Karpas-422 (cell line): Measurements from ENCODE around the gene YLPM1. TPM values are rescaled to one million over a fixed set of nuclear protein-coding genes. Genes with fewer than 3 reads are reported as not detected.
"Not testable (repeated sequence)": the region's sequence is repeated elsewhere in the genome, so short reads cannot be mapped to it uniquely, and the experiment has no call there.

Source experiments
- DNase-seq: peaks from one replicate; pipeline ENCODE4 v3.0.0-alpha.2; 2015
- H2AFZ ChIP-seq: fragments of 200-600 bp; sonication (generic); 2 replicates; pipeline ENCODE4 v1.6.1; 2014; ENCODE audit warnings: antibody characterized with exemption, low read length, mixed read lengths
- H3K27ac ChIP-seq: fragments of 200-600 bp; sonication (generic); 2 replicates; pipeline ENCODE4 v1.5.1; 2014; ENCODE audit warnings: mild to moderate bottlenecking, low read length, moderate library complexity
- H3K27me3 ChIP-seq: fragments of 200-600 bp; sonication (generic); 2 replicates; pipeline ENCODE4 v1.6.1; 2014; ENCODE audit warnings: low read length, mixed read lengths
- H3K36me3 ChIP-seq: fragments of 200-600 bp; sonication (generic); 2 replicates; pipeline ENCODE4 v1.6.1; 2014; ENCODE audit warnings: low read length, mixed read lengths; ENCODE audit not compliant: insufficient read depth
- H3K4me1 ChIP-seq: fragments of 200-600 bp; sonication (generic); 2 replicates; pipeline ENCODE4 v1.6.1; 2014; ENCODE audit warnings: mild to moderate bottlenecking, low read length, mixed read lengths
- H3K4me2 ChIP-seq: fragments of 200-600 bp; sonication (generic); 2 replicates; pipeline ENCODE4 v1.6.1; 2014; ENCODE audit warnings: low read length, low read depth, mild to moderate bottlenecking; ENCODE audit not compliant: poor library complexity, severe bottlenecking
- H3K4me3 ChIP-seq: fragments of 200-600 bp; sonication (generic); 2 replicates; pipeline ENCODE4 v1.5.1; 2014; ENCODE audit warnings: mild to moderate bottlenecking, antibody characterized with exemption, low read length, mixed read lengths
- H3K79me2 ChIP-seq: fragments of 200-600 bp; sonication (generic); 2 replicates; pipeline ENCODE4 v1.6.1; 2014; ENCODE audit warnings: mild to moderate bottlenecking, low read length, mixed read lengths
- H3K9ac ChIP-seq: fragments of 200-600 bp; sonication (generic); 2 replicates; pipeline ENCODE4 v1.6.0; 2014; ENCODE audit warnings: low read length
- H3K9me2 ChIP-seq: fragments of 200-600 bp; sonication (generic), shearing (Covaris generic); replicated peaks from 2 replicates; pipeline ENCODE4 v1.6.0; 2014; ENCODE audit warnings: mild to moderate bottlenecking, low read length, moderate library complexity; ENCODE audit not compliant: insufficient read depth
- H3K9me3 ChIP-seq: fragments of 300-700, 200-600 bp; sonication (generic); 2 replicates; pipeline ENCODE4 v1.6.1; 2014; ENCODE audit warnings: low read length, mixed read lengths
- H4K20me1 ChIP-seq: fragments of 200-600 bp; sonication (generic); 2 replicates; pipeline ENCODE4 v1.6.1; 2014; ENCODE audit warnings: mild to moderate bottlenecking, antibody characterized with exemption, low read length, low read depth; ENCODE audit not compliant: insufficient read depth
- total RNA-seq: library from RNA; depleted of rRNA; stranded (reverse); fragments of >200 nt; shearing (Covaris generic); gene quantifications from 2 replicates; pipeline ENCODE4 v1.2.3, GENCODE V29; 2014; ENCODE audit warnings: low replicate concordance

Gene YLPM1
- total RNA-seq, 1 experiment from 2014 or later: 159 TPM

DNA sequence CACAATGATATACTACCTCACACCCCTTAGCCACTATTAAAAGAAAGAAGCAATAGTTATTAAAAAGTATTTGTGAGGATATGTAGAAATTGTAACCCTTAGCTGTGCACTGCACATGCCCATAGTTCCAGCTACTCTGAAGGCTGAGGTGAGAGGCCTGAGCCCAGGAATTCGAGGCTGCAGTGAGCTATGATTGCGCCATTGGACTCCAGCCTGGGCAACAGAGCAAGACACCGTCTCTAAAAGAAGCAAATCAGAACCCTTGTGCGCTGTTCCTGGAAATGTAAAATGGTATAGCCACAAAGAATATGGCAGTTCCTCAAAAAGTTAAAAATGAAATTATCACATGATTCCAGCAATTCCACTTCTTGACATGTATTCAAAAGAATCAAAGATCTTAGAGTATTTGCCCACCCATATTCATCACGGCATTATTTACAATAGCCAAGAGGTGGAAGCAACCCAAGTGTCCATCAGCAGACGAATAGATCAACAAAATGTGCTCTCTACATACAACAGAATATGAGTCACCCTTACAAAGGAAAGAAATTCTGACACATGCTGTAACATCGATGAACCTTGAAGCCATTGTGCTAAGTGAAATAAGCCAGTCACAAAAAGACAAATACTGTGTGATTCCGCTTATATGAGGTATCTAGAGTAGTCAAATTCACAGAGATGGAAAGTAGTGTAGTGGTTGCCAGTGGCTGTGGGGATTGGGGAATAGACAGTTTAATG lies 23.7 kb upstream of the YLPM1 start:
- Histone ChIP-seq H3K27ac (no peak overlapping the region), H3K27me3 (no peaks in the 10 kb centered on the region), H3K4me1 (no peaks in the 10 kb centered on the region), H3K9me2 (no peaks in the 10 kb centered on the region), H3K4me3 (no peak overlapping the region), H2AFZ (no peak overlapping the region), H3K9ac (no peak overlapping the region), H3K9me3 (no peaks in the 10 kb centered on the region), H4K20me1 (no peaks in the 10 kb centered on the region), H3K36me3 (peaks cover 34% of the 10 kb centered on the region), H3K4me2 (no peak overlapping the region), H3K79me2 (no peaks in the 10 kb centered on the region)
- DNase-seq: no peak

DNA sequence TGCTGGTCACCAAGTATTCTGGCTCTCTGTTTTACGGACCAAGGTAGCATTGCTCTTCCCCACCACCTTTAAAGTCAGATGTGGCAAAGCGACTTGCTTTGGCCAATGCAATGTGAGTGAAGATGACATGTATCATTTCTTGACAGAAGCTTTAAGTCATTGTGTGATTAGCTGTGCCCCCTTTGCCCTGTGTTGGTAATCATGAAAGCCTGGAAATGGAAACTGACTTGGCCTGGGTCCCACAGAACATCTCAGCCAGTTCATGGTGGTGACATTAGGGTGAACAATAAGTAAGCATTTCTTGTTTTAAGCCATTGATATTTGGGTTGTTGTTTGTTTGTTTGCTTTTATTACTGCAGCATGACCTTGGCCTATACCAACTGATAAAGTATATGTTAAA lies 15.9 kb upstream of the YLPM1 start:
- H3K79me2 ChIP-seq: no peaks in the 10 kb centered on the region
- H3K4me1 ChIP-seq: no peaks in the 10 kb centered on the region
- peak; percentile 33 for DNase-seq
- H3K27ac ChIP-seq: no peak overlapping the region
- H2AFZ ChIP-seq: no peak overlapping the region
- H3K9me3 ChIP-seq: no peaks in the 10 kb centered on the region
- no peaks in the 10 kb centered on the region for H4K20me1 ChIP-seq
- no peak overlapping the region for H3K4me3 ChIP-seq
- no peak overlapping the region for H3K9ac ChIP-seq
- H3K9me2 ChIP-seq: no peaks in the 10 kb centered on the region
- no peaks in the 10 kb centered on the region for H3K27me3 ChIP-seq
- no peaks in the 10 kb centered on the region for H3K36me3 ChIP-seq
- H3K4me2 ChIP-seq: no peak overlapping the region

- H4K20me1 ChIP-seq: no peaks in the 10 kb centered on the region
Measured at GRCh38 chr14:74754157-74754556, 9.0 kb upstream of the YLPM1 start.

DNA sequence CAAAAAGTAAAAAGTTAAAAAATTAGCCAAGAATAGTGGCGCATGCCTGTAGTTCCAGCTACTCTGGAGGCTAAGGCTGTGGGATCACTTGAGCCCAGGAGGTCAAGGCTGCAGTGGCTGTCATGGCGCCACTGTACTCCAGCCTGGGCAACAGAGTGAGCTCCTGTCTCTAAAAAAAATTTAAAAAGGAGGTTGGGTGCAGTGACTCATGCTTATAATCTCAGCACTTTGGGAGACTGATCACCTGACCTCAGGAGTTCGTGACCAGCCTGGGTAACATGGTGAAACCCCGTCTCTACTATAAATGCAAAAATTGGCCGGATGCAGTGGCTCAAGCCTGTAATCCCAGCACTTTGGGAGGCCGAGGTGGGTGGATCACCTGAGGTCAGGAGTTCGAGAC lies 8.2 kb upstream of the YLPM1 start:
- peaks cover 8% of the 10 kb centered on the region; the same call in 1 of the 2 replicates for H3K9me3 ChIP-seq
- H3K36me3 ChIP-seq: no peaks in the 10 kb centered on the region
- H3K9me2 ChIP-seq: no peaks in the 10 kb centered on the region
- H3K4me3 ChIP-seq: no peak overlapping the region
- no peak overlapping the region for H2AFZ ChIP-seq
- H3K4me1 ChIP-seq: no peaks in the 10 kb centered on the region
- H3K27ac ChIP-seq: no peak overlapping the region
- no peaks in the 10 kb centered on the region for H3K79me2 ChIP-seq
- H3K27me3 ChIP-seq: no peaks in the 10 kb centered on the region
- H3K9ac ChIP-seq: no peak overlapping the region
- no peaks in the 10 kb centered on the region for H4K20me1 ChIP-seq
- DNase-seq: peak; percentile 34
- no peak overlapping the region for H3K4me2 ChIP-seq

More at GRCh38 chr14:74754157-74754556, 9.0 kb upstream of the YLPM1 start:
- Histone ChIP-seq H3K9me3 (peaks cover 8% of the 10 kb centered on the region; the same call in 1 of the 2 replicates), H3K4me3 (no peak overlapping the region), H3K27me3 (no peaks in the 10 kb centered on the region), H3K9me2 (no peaks in the 10 kb centered on the region), H3K79me2 (no peaks in the 10 kb centered on the region), H3K27ac (no peak overlapping the region), H3K4me2 (no peak overlapping the region), H3K36me3 (no peaks in the 10 kb centered on the region), H3K4me1 (no peaks in the 10 kb centered on the region), H3K9ac (no peak overlapping the region), H2AFZ (no peak overlapping the region)
- peak; percentile 35 for DNase-seq

GRCh38 chr14:74756326-74756725 lies 6.8 kb upstream of the YLPM1 start:
- H3K4me1 ChIP-seq: no peaks in the 10 kb centered on the region
- no peaks in the 10 kb centered on the region for H3K9me2 ChIP-seq
- no peak overlapping the region for H3K4me3 ChIP-seq
- no peaks in the 10 kb centered on the region for H3K27me3 ChIP-seq
- H3K27ac ChIP-seq: no peak overlapping the region
- H4K20me1 ChIP-seq: no peaks in the 10 kb centered on the region
- no peak overlapping the region for H3K4me2 ChIP-seq
- H3K79me2 ChIP-seq: no peaks in the 10 kb centered on the region
- peaks cover 8% of the 10 kb centered on the region; the same call in 1 of the 2 replicates for H3K9me3 ChIP-seq
- DNase-seq: no peak
- no peak overlapping the region for H3K9ac ChIP-seq
- no peak overlapping the region for H2AFZ ChIP-seq
- no peaks in the 10 kb centered on the region for H3K36me3 ChIP-seq

GRCh38 chr14:74758505-74758904 lies 4.6 kb upstream of the YLPM1 start:
- H3K79me2 ChIP-seq, H3K9me3 ChIP-seq, H3K27ac ChIP-seq, H3K36me3 ChIP-seq, H3K4me2 ChIP-seq, H3K27me3 ChIP-seq, H3K9me2 ChIP-seq, DNase-seq, H3K4me3 ChIP-seq, H3K9ac ChIP-seq, H4K20me1 ChIP-seq, H2AFZ ChIP-seq: not testable (repeated sequence)
- peaks cover 10% of the 10 kb centered on the region for H3K4me1 ChIP-seq

GRCh38 chr14:74763803-74764531 lies 851 bp downstream of the YLPM1 start:
- peak overlapping the region; percentile 84 for H3K4me2 ChIP-seq
- peaks cover 62% of the 10 kb centered on the region for H3K79me2 ChIP-seq
- no peaks in the 10 kb centered on the region for H3K9me2 ChIP-seq
- peaks cover 42% of the 10 kb centered on the region; the same call in 1 of the 2 replicates for H4K20me1 ChIP-seq
- DNase-seq: peak; percentile 63
- H3K36me3 ChIP-seq: peaks cover 31% of the 10 kb centered on the region
- H2AFZ ChIP-seq: no peak overlapping the region; the same call in 1 of the 2 replicates
- peak overlapping the region; percentile 77 for H3K27ac ChIP-seq
- peaks cover 50% of the 10 kb centered on the region for H3K4me1 ChIP-seq
- peak overlapping the region; percentile 81 for H3K4me3 ChIP-seq
- H3K9me3 ChIP-seq: no peaks in the 10 kb centered on the region
- no peaks in the 10 kb centered on the region for H3K27me3 ChIP-seq
- H3K9ac ChIP-seq: peak overlapping the region; percentile 93

GRCh38 chr14:74765721-74766120 lies 2.6 kb downstream of the YLPM1 start:
- Histone ChIP-seq H3K9me3 (no peaks in the 10 kb centered on the region), H3K4me3 (peak overlapping the region; percentile 81), H3K4me2 (peak overlapping the region; percentile 84), H3K9me2 (no peaks in the 10 kb centered on the region), H3K79me2 (peaks cover 76% of the 10 kb centered on the region), H3K4me1 (peaks cover 50% of the 10 kb centered on the region), H3K9ac (peak overlapping the region; percentile 93), H4K20me1 (peaks cover 44% of the 10 kb centered on the region; the same call in 1 of the 2 replicates), H2AFZ (no peak overlapping the region), H3K36me3 (peaks cover 31% of the 10 kb centered on the region), H3K27ac (no peak overlapping the region), H3K27me3 (no peaks in the 10 kb centered on the region)
- no peak for DNase-seq
